Calu3 (cell line): Measurements from ENCODE around the gene AIF1L. TPM values are rescaled to one million over a fixed set of nuclear protein-coding genes. Genes with fewer than 3 reads are reported as not detected.

ENCODE experiments used
- Bru-seq: library from RNA; stranded (reverse); fragments of 400-500 nt; gene quantifications from one replicate; lab custom pipeline; 2021; lab: Mats Ljungman, UMichigan
- BruChase-seq, 2 experiments: library from RNA; stranded (reverse); fragments of 400-500 nt; gene quantifications; one replicate each; lab custom pipeline; 2021; lab: Mats Ljungman, UMichigan
- BruUV-seq: library from RNA; stranded (reverse); fragments of 400-500 nt; replicated peaks from 2 replicates; lab custom pipeline; 2021; lab: Mats Ljungman, UMichigan
- CTCF ChIA-PET: fragments of 300-600 bp; sonication (Branson Sonifier 250); formaldehyde crosslinking; loops from one replicate; lab custom pipeline; 2022; ENCODE audit warnings: antibody characterized with exemption; lab: Charles Lee
- DNase-seq: peaks from one replicate; pipeline ENCODE4 v3.0.0; 2022
- H3K27ac Mint-ChIP-seq: one replicate; pipeline ENCODE4 v1.8.0; 2022; ENCODE audit warnings: mixed read lengths; ENCODE audit not compliant: unreplicated experiment
- H3K27me3 Mint-ChIP-seq: one replicate; pipeline ENCODE4 v1.8.0; 2022; ENCODE audit warnings: mixed read lengths; ENCODE audit not compliant: unreplicated experiment
- H3K36me3 Mint-ChIP-seq: one replicate; pipeline ENCODE4 v1.8.0; 2022; ENCODE audit warnings: mild to moderate bottlenecking, moderate library complexity, mixed read lengths; ENCODE audit not compliant: insufficient read depth, unreplicated experiment
- H3K4me1 Mint-ChIP-seq: one replicate; pipeline ENCODE4 v1.8.0; 2022; ENCODE audit warnings: mild to moderate bottlenecking, low read depth, mixed read lengths; ENCODE audit not compliant: unreplicated experiment
- H3K4me3 Mint-ChIP-seq: one replicate; pipeline ENCODE4 v1.8.0; 2022; ENCODE audit warnings: mild to moderate bottlenecking, low read depth, moderate library complexity, mixed read lengths; ENCODE audit not compliant: unreplicated experiment
- H3K9me3 Mint-ChIP-seq: one replicate; pipeline ENCODE4 v1.8.0; 2022; ENCODE audit warnings: low read depth, mixed read lengths; ENCODE audit not compliant: unreplicated experiment
- intact Hi-C: fragments of 100-400 bp; cut with micrococcal nuclease; formaldehyde crosslinking; loops from one replicate; pipeline ENCODE4 v1.10.0; 2022; ENCODE audit not compliant: unreplicated experiment
- long read RNA-seq: library from polyadenylated mRNA; stranded (forward); transcript quantifications from one replicate; pipeline ENCODE4 v2.0.0, GENCODE V29; 2022
- total RNA-seq: library from RNA; stranded (reverse); gene quantifications from 2 replicates; pipeline ENCODE4 v1.2.3, GENCODE V29; 2022
- TF ChIP-seq, protein P1 (sequence below): fragments of 200-600 bp; IDR thresholded peaks from one replicate; pipeline ENCODE4 v1.8.0; 2022; ENCODE audit warnings: antibody characterized with exemption; ENCODE audit not compliant: unreplicated experiment

Gene AIF1L
- 24.3 and 27.2 TPM in 2 replicates for total RNA-seq
- Bru-seq, nascent RNA, result percentile 46 among the genes with signal in this experiment
- BruChase-seq, experiment 1, labeled RNA remaining after a 6-hour chase, result percentile 63 among the genes with signal in this experiment
- BruChase-seq, experiment 2, labeled RNA remaining after a 2-hour chase, result percentile 51 among the genes with signal in this experiment
- long read RNA-seq, transcript AIF1L-201 (6 exons, 3,364 nt), result major isoform, 23 of 38 reads
- long read RNA-seq, partial matches to known transcripts, result 4 of 38 reads
- long read RNA-seq, other reads (novel, unspliced or antisense), result 10 of 38 reads

DNA sequence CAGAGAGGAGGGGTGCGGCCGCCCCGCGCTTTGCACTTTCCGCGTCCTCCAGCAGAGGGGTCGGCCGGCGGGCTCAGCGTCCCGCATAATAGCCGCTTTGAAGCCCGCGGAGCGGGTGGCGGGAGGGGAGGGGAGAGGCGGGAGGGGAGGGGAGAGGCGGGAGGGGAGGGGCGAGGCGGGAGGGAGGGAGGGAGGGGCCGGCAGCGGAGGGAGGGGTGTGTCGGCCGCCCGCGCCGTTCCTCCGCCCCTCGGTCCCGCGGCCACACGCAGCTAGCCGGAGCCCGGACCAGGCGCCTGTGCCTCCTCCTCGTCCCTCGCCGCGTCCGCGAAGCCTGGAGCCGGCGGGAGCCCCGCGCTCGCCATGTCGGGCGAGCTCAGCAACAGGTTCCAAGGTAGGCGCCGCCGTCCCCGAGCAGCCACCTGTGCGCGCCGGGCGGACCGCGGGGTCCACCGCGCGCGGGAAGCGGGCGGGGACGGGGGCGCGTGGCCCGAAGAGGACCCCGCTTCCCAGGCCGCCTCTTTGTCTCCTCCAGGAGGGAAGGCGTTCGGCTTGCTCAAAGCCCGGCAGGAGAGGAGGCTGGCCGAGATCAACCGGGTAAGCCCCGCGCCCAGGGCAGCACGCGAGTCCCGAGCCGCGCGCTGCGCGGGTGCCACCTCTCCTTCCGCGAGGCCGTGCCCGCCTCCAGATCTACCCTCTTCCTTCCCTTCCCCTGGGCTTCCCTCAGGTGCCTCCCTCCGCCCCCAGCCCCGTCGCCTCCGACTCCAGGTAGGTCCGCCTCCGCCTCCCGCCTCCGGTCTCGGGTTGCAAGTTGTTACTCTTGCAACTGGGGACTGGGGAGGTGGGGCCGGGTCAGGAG, at the start of gene AIF1L:
TSS of gene AIF1L (plus strand) at position 263 of the 857 bp plus-strand sequence. CDS start at position 362, 99 bp downstream.
- Mint-ChIP-seq H3K4me1 (no peaks in the 10 kb centered on the region), H3K36me3 (peaks cover 23% of the 10 kb centered on the region), H3K27ac (no peak within 1 kb of the TSS), H3K4me3 (peak within 1 kb of the TSS; percentile 71), H3K27me3 (peaks cover 27% of the 10 kb centered on the region), H3K9me3 (no peaks in the 10 kb centered on the region)
- CTCF ChIA-PET, result no interaction called here
- no TSS peak for BruUV-seq
- intact Hi-C loops, result no loop called here
- TF ChIP-seq, protein P1, sequence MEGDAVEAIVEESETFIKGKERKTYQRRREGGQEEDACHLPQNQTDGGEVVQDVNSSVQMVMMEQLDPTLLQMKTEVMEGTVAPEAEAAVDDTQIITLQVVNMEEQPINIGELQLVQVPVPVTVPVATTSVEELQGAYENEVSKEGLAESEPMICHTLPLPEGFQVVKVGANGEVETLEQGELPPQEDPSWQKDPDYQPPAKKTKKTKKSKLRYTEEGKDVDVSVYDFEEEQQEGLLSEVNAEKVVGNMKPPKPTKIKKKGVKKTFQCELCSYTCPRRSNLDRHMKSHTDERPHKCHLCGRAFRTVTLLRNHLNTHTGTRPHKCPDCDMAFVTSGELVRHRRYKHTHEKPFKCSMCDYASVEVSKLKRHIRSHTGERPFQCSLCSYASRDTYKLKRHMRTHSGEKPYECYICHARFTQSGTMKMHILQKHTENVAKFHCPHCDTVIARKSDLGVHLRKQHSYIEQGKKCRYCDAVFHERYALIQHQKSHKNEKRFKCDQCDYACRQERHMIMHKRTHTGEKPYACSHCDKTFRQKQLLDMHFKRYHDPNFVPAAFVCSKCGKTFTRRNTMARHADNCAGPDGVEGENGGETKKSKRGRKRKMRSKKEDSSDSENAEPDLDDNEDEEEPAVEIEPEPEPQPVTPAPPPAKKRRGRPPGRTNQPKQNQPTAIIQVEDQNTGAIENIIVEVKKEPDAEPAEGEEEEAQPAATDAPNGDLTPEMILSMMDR, result no peak
- peak; percentile 61 for DNase-seq

DNA sequence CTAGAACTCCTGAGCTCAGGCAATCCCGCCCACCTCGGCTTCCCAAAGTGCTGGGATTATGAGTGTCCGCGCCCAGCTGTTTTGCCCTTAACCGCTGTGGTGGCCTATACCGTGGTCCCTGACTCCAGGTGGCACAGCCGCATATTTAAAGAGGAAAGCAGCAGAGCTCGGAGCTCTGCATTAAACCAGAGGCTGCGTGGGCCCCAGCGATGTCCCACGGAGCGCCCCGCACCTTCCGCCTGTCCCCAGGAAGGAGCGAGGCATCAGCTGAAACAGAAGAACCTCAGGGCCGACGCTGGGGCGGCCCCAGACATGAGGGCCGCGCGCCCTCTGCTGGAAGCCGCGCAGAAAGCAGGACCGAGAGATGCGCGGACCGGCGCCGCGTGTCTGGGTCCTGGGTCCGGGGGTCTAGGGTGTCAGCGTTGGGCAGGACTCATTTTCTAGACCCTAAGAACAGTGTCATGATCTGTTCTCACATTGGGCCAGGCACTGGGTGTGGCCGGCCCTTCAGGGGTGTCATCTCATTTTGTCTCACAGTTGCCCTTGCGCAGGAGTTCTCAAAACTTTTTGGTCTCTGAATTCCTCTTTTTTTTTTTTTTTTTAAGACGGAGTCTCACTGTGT, 49.6 kb upstream of the AIF1L start:
- H3K4me3 Mint-ChIP-seq, result no peak overlapping the region
- no TSS peak for BruUV-seq
- H3K4me1 Mint-ChIP-seq, result no peaks in the 10 kb centered on the region
- DNase-seq, result peak; percentile 70
- no peaks in the 10 kb centered on the region for H3K9me3 Mint-ChIP-seq
- CTCF ChIA-PET, result interaction anchor here (0.6 to 2.2 kb wide), 6 partner anchors 11 to 180 kb away, joined by 3 to 7 read pairs (median 4); no protein-coding TSS in a partner anchor
- intact Hi-C loops, result loop anchor here (5.0 kb wide), 1 partner anchor 179 kb away; no protein-coding TSS in a partner anchor
- TF ChIP-seq, protein P1, result peak; percentile 79
- peaks cover 12% of the 10 kb centered on the region for H3K27me3 Mint-ChIP-seq
- peaks cover 4% of the 10 kb centered on the region for H3K36me3 Mint-ChIP-seq
- no peak overlapping the region for H3K27ac Mint-ChIP-seq

DNA sequence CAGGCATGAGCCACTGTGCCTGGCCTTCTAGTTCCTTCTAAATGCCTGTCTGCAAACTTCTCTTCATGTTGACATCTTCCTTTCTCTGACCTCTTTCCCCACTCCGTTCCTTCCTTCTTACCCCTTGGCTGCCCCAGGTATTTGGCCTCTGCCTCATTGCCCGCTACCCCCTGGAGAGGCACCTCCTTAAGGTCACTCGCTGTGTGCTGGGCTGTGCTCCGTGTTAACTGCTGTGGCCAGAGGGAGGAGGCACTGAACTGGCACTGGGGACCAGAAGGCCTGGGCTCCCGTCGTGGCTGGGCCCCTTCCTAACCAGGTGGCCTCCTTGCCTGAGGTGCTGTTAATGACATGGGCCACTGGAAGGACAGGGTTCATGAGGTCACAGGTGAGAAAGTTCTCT, 48.0 kb upstream of the AIF1L start:
- DNase-seq, result no peak
- intact Hi-C loops, result loop anchor here (5.0 kb wide), 1 partner anchor 181 kb away; no protein-coding TSS in a partner anchor
- Mint-ChIP-seq H3K36me3 (peaks cover 4% of the 10 kb centered on the region), H3K27ac (no peak overlapping the region), H3K4me3 (no peak overlapping the region), H3K27me3 (peaks cover 12% of the 10 kb centered on the region), H3K9me3 (no peaks in the 10 kb centered on the region), H3K4me1 (no peaks in the 10 kb centered on the region)
- no TSS peak for BruUV-seq
- CTCF ChIA-PET, result no interaction called here
- TF ChIP-seq, protein P1, result no peak

GRCh38 chr9:131048820-131049219, 47.5 kb upstream of the AIF1L start:
- DNase-seq, result no peak
- intact Hi-C loops, result loop anchor here (5.0 kb wide), 1 partner anchor 182 kb away; no protein-coding TSS in a partner anchor
- no peak overlapping the region for H3K4me3 Mint-ChIP-seq
- peaks cover 14% of the 10 kb centered on the region for H3K27me3 Mint-ChIP-seq
- CTCF ChIA-PET, result no interaction called here
- peaks cover 4% of the 10 kb centered on the region for H3K36me3 Mint-ChIP-seq
- no peaks in the 10 kb centered on the region for H3K9me3 Mint-ChIP-seq
- BruUV-seq, result no TSS peak
- no peaks in the 10 kb centered on the region for H3K4me1 Mint-ChIP-seq
- TF ChIP-seq, protein P1, result no peak
- no peak overlapping the region for H3K27ac Mint-ChIP-seq
